PFSK-1 (cell line): ENCODE results near the gene MTCL3.

ENCODE experiments used
- FOXP2 ChIP-seq: optimal IDR thresholded peaks from 2 replicates; pipeline ENCODE3; 2011; ENCODE audit warnings: borderline replicate concordance, control low read depth, inconsistent platforms; ENCODE audit not compliant: insufficient read depth; ENCODE audit errors: extremely low read length, extremely low read depth
- POLR2AphosphoS5 ChIP-seq: IDR thresholded peaks from 2 replicates; pipeline ENCODE4 v1.6.1; 2012; ENCODE audit warnings: low read depth, mild to moderate bottlenecking, control low read depth, low read length, moderate library complexity
- SIN3A ChIP-seq: IDR thresholded peaks from 2 replicates; pipeline ENCODE4 v1.6.1; 2012; ENCODE audit warnings: mild to moderate bottlenecking, low read length, moderate library complexity, borderline replicate concordance; ENCODE audit not compliant: insufficient read depth
- TAF1 ChIP-seq: IDR thresholded peaks from 2 replicates; pipeline ENCODE4 v1.6.1; 2012; ENCODE audit warnings: low read length, control low read depth, borderline replicate concordance; ENCODE audit not compliant: insufficient read depth
- TF ChIP-seq, protein P1 (sequence below), 2 experiments: IDR thresholded peaks; 2 replicates each; pipeline versions ENCODE4 v1.6.1 to v1.8.0; 2011 to 2012; ENCODE audit warnings: low read depth in 2 of 2, low read length in 2 of 2, control low read depth in 1 of 2, inconsistent platforms in 1 of 2, mild to moderate bottlenecking in 1 of 2, moderate library complexity in 1 of 2; ENCODE audit not compliant: insufficient read depth in 1 of 2

MTCL3 gene

DNA sequence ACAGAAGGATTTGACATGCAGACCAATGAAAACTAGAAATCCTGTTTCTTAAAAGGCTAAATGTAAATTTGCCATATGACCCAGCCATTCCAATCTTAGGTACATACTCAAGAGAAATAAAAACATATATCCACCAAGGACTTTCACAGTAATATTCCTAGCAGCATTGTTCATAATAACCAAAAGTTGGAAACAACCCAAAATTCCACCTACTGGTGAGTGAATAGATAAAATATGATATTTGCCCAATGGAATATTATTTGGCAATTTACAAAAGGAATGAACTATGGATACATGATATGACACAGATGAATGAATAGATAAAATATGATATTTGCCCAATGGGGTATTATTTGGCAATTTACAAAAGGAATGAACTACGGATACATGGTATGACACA is 22.7 kb downstream of the MTCL3 start:
- TF ChIP-seq, protein P1, sequence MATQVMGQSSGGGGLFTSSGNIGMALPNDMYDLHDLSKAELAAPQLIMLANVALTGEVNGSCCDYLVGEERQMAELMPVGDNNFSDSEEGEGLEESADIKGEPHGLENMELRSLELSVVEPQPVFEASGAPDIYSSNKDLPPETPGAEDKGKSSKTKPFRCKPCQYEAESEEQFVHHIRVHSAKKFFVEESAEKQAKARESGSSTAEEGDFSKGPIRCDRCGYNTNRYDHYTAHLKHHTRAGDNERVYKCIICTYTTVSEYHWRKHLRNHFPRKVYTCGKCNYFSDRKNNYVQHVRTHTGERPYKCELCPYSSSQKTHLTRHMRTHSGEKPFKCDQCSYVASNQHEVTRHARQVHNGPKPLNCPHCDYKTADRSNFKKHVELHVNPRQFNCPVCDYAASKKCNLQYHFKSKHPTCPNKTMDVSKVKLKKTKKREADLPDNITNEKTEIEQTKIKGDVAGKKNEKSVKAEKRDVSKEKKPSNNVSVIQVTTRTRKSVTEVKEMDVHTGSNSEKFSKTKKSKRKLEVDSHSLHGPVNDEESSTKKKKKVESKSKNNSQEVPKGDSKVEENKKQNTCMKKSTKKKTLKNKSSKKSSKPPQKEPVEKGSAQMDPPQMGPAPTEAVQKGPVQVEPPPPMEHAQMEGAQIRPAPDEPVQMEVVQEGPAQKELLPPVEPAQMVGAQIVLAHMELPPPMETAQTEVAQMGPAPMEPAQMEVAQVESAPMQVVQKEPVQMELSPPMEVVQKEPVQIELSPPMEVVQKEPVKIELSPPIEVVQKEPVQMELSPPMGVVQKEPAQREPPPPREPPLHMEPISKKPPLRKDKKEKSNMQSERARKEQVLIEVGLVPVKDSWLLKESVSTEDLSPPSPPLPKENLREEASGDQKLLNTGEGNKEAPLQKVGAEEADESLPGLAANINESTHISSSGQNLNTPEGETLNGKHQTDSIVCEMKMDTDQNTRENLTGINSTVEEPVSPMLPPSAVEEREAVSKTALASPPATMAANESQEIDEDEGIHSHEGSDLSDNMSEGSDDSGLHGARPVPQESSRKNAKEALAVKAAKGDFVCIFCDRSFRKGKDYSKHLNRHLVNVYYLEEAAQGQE (IDR thresholded peaks at IDR 0.05; ENCODE audit: insufficient read depth in 1 of 2, low read depth in 2 of 2, low read length in 2 of 2): no peak
- TF ChIP-seq POLR2AphosphoS5 (no peak), SIN3A (no peak), FOXP2 (no peak)

DNA sequence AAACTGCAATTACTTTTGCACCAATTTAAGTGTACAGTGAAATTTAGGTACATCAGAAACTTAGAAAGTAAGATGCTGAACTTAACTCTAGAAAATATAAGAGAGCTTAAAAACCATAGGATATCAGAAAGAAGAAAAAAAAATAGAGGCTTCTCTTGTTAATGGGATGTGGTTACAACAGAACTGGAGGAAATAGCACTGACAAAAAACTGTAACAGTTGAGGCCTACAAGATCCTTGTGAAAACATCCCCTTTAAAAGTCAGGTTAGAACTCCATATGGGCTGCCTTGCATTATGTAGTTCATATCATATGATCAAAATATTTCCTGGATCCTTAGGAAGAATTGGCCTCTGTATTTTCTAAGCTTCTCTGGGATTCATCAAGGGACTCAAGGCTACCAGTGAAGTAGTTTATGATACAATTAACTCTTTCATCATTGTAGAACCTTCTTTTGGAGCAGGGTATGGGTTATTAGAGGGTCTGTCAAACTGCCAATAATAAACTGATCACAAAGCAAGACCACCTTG is 24.8 kb downstream of the MTCL3 start:
- no peak for TF ChIP-seq TAF1
- TF ChIP-seq, protein P1 (IDR thresholded peaks at IDR 0.05; ENCODE audit: insufficient read depth in 1 of 2, low read depth in 2 of 2, low read length in 2 of 2): no peak
- TF ChIP-seq POLR2AphosphoS5: no peak
- no peak for TF ChIP-seq FOXP2
- no peak for TF ChIP-seq SIN3A

GRCh38 chr6:127489248-127489647 is 29.9 kb downstream of the MTCL3 start:
- TF ChIP-seq POLR2AphosphoS5: no peak
- TF ChIP-seq, protein P1 (IDR thresholded peaks at IDR 0.05; ENCODE audit: insufficient read depth in 1 of 2, low read depth in 2 of 2, low read length in 2 of 2): no peak
- no peak for TF ChIP-seq TAF1
- TF ChIP-seq SIN3A: no peak
- no peak for TF ChIP-seq FOXP2

GRCh38 chr6:127486934-127487333 is 32.2 kb downstream of the MTCL3 start:
- no peak for TF ChIP-seq SIN3A
- no peak for TF ChIP-seq POLR2AphosphoS5
- no peak for TF ChIP-seq TAF1
- TF ChIP-seq FOXP2: no peak
- TF ChIP-seq, protein P1 (IDR thresholded peaks at IDR 0.05; ENCODE audit: insufficient read depth in 1 of 2, low read depth in 2 of 2, low read length in 2 of 2): no peak

DNA sequence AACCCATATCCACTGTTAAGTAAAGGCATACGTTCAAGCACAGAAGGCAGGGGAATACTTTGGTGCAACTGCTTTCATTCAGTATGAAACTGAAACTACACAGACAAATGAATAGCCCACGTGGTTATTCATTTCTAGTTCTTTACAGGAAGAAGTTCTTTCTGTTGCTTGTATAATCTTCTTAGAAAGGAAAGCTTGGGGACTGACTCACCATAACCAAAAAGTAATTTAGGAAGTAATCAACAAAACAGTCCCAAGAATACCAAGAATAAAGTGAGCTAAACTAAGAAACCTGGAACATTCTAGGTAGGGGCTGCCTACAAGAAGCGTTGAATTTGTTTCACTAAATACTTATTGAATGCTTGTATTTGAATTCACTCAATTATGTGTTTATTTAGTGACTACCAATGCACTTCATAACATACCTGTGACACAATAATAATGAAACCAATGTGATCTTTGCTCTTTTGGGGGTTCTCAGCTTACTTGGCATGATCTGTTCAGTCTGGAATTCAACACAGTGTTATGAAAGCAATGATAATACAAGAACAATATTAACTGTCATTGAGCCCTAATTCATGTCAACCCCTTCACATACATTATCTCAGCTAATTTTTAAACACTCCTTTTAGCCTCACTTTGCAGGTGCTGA is 34.8 kb downstream of the MTCL3 start:
- no peak for TF ChIP-seq FOXP2
- TF ChIP-seq POLR2AphosphoS5: no peak
- TF ChIP-seq, protein P1 (IDR thresholded peaks at IDR 0.05; ENCODE audit: insufficient read depth in 1 of 2, low read depth in 2 of 2, low read length in 2 of 2): no peak
- TF ChIP-seq TAF1: no peak
- TF ChIP-seq SIN3A: no peak
